Osteoblast (primary cell): ENCODE results near the gene CCDC85A. TPM values are rescaled to one million over a fixed set of nuclear protein-coding genes. Genes with fewer than 3 reads are reported as not detected.
A peak's percentile ranks its signal among the peaks of the same experiment; 100 is the strongest.

Experiments
- DNase-seq: peaks from one replicate; pipeline ENCODE4 v3.0.0; 2011; ENCODE audit warnings: low spot score, mixed read lengths; ENCODE audit not compliant: insufficient read length; ENCODE audit errors: missing footprints
- H2AFZ ChIP-seq: 2 replicates; pipeline ENCODE4 v1.6.0; 2011; ENCODE audit warnings: mild to moderate bottlenecking, low read length
- H3K27ac ChIP-seq: 2 replicates; pipeline ENCODE4 v1.5.1; 2011; ENCODE audit warnings: mild to moderate bottlenecking, low read depth, low read length, moderate library complexity
- H3K27me3 ChIP-seq: 2 replicates; pipeline ENCODE4 v1.6.0; 2012; ENCODE audit warnings: mild to moderate bottlenecking, control low read depth, inconsistent platforms, low read length, moderate library complexity; ENCODE audit not compliant: insufficient read depth
- H3K36me3 ChIP-seq: 2 replicates; pipeline ENCODE4 v1.5.1; 2011; ENCODE audit warnings: mild to moderate bottlenecking, low read length, control low read depth, moderate library complexity; ENCODE audit not compliant: insufficient read depth
- H3K4me1 ChIP-seq: 2 replicates; pipeline ENCODE4 v1.5.1; 2011; ENCODE audit warnings: mild to moderate bottlenecking, low read length, control low read depth, moderate library complexity; ENCODE audit not compliant: insufficient read depth
- H3K4me2 ChIP-seq: 2 replicates; pipeline ENCODE4 v1.6.0; 2011; ENCODE audit warnings: mild to moderate bottlenecking, low read length; ENCODE audit not compliant: insufficient read depth
- H3K4me3 ChIP-seq: fragments of 200-600 bp; sonication (generic); 3 replicates; pipeline ENCODE4 v1.5.1; 2012; ENCODE audit warnings: mild to moderate bottlenecking, low read length, inconsistent platforms; ENCODE audit not compliant: insufficient read depth
- H3K79me2 ChIP-seq: 2 replicates; pipeline ENCODE4 v1.6.0; 2012; ENCODE audit warnings: mild to moderate bottlenecking, low read length, control low read depth, inconsistent platforms; ENCODE audit not compliant: insufficient read depth
- H3K9me3 ChIP-seq: 2 replicates; pipeline ENCODE4 v1.5.1; 2011; ENCODE audit warnings: low read depth, low read length, control low read depth
- H4K20me1 ChIP-seq: 2 replicates; pipeline ENCODE4 v1.6.0; 2012; ENCODE audit warnings: mild to moderate bottlenecking, low read length, control low read depth; ENCODE audit not compliant: insufficient read depth
- total RNA-seq: library from RNA; depleted of rRNA; stranded (reverse); fragments of >200 nt; gene quantifications from 2 replicates; pipeline ENCODE4 v1.2.3, GENCODE V29; 2012
- TF ChIP-seq, protein P1 (sequence below): IDR thresholded peaks from 2 replicates; pipeline ENCODE4 v1.5.1; 2011; ENCODE audit warnings: mild to moderate bottlenecking, low read depth, low read length, moderate library complexity; ENCODE audit errors: extremely low read depth

Gene CCDC85A
- total RNA-seq, 1 donor = 0.72 TPM

DNA sequence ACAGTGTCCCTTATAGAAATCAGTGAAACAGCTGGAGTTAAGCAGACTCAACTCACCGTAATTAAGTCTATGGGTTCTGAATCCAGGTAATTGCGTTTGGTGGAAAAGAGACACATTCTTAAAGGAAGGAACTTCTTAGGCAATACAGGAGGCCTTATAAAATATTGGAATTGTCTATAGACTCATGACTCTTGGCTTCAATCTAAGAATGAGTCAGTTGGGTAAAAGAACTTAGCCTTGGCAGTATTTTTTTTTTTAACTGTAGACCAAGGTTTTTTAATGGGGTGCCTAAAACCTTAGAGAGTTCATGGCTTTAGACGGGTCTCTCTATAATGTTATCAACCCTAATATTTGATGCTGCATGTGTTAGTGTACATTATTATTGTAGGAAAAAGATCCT is 47.6 kb downstream of the CCDC85A start:
- H3K9me3 ChIP-seq = no peaks in the 10 kb centered on the region
- H3K27me3 ChIP-seq = no peaks in the 10 kb centered on the region
- H3K4me3 ChIP-seq = no peak overlapping the region
- no peak for DNase-seq
- no peaks in the 10 kb centered on the region for H3K79me2 ChIP-seq
- H3K36me3 ChIP-seq = no peaks in the 10 kb centered on the region
- no peak overlapping the region for H3K27ac ChIP-seq
- H4K20me1 ChIP-seq = no peaks in the 10 kb centered on the region
- H3K4me1 ChIP-seq = no peaks in the 10 kb centered on the region
- H2AFZ ChIP-seq = no peak overlapping the region
- no peak overlapping the region for H3K4me2 ChIP-seq
- TF ChIP-seq, protein P1, sequence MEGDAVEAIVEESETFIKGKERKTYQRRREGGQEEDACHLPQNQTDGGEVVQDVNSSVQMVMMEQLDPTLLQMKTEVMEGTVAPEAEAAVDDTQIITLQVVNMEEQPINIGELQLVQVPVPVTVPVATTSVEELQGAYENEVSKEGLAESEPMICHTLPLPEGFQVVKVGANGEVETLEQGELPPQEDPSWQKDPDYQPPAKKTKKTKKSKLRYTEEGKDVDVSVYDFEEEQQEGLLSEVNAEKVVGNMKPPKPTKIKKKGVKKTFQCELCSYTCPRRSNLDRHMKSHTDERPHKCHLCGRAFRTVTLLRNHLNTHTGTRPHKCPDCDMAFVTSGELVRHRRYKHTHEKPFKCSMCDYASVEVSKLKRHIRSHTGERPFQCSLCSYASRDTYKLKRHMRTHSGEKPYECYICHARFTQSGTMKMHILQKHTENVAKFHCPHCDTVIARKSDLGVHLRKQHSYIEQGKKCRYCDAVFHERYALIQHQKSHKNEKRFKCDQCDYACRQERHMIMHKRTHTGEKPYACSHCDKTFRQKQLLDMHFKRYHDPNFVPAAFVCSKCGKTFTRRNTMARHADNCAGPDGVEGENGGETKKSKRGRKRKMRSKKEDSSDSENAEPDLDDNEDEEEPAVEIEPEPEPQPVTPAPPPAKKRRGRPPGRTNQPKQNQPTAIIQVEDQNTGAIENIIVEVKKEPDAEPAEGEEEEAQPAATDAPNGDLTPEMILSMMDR = no peak

DNA sequence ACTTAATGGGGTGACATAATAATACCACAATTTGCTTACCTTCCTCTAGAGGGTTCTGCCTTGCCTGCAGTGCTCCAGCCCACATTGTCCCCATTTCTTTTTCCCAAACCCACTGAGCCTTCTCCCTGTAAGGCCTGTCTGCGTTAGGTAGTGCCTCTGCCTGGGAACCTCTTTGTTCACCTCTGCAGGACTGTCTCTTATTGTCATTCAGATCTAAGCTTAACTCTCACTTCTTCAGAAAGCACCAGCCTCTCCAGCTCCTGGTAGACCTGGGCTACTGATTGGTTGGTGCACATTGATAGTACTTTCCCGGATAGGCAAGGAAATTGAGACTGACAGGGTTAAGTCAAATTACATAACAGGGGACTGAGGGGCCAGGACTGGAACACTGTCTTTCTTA is 49.1 kb downstream of the CCDC85A start:
- Histone ChIP-seq H3K36me3 (no peaks in the 10 kb centered on the region), H3K9me3 (no peaks in the 10 kb centered on the region), H3K4me1 (no peaks in the 10 kb centered on the region), H3K27me3 (no peaks in the 10 kb centered on the region), H3K79me2 (no peaks in the 10 kb centered on the region), H4K20me1 (no peaks in the 10 kb centered on the region), H3K4me3 (no peak overlapping the region), H3K27ac (no peak overlapping the region), H3K4me2 (no peak overlapping the region), H2AFZ (no peak overlapping the region)
- TF ChIP-seq, protein P1 = no peak
- DNase-seq = no peak

DNA sequence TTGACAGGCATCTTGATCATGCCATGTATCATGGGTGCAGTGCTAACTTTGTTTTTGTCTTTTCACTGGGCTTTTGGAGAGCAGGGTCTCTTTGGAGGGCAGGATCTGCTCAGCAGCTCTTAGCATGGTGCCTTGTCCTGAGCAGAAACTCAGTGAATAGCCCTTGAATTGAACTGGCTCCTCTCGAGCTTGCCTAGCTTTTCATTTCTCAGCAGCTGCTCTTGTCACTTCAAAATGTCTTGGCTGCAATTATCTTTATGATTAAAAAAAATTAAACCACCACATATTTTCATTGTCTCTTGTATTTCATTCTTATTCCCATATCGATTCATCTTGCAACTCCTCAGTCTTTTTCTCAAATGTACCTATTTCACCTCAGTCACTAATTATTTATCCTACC is 50.5 kb downstream of the CCDC85A start:
- Histone ChIP-seq H3K27ac (no peak overlapping the region), H3K4me1 (no peaks in the 10 kb centered on the region), H3K79me2 (no peaks in the 10 kb centered on the region), H3K9me3 (no peaks in the 10 kb centered on the region), H4K20me1 (no peaks in the 10 kb centered on the region), H2AFZ (no peak overlapping the region), H3K36me3 (no peaks in the 10 kb centered on the region), H3K27me3 (no peaks in the 10 kb centered on the region), H3K4me3 (no peak overlapping the region), H3K4me2 (no peak overlapping the region)
- TF ChIP-seq, protein P1 = no peak
- DNase-seq = no peak

DNA sequence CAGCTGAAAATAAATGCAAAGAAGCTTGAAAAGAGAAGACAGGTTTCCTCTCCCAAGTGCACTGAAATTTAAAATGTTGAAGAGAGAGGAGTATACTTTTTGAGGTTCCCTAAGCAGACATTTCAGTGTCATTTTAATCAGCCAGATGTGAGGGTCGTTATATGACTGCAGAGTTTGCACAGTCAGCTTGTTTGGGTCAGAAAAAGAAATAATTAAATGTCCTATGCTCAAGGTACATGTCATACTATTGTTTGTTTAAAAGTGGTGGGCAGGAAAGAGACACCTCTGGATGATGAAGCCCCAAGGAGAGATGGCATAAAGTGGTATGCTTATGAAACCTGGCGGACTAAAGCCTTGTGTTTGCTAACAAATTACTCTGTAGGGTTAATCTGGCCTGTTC is 55.2 kb downstream of the CCDC85A start:
- Histone ChIP-seq H3K36me3 (no peaks in the 10 kb centered on the region), H3K9me3 (no peaks in the 10 kb centered on the region), H2AFZ (no peak overlapping the region), H3K27ac (no peak overlapping the region), H3K79me2 (no peaks in the 10 kb centered on the region), H3K4me1 (no peaks in the 10 kb centered on the region), H3K4me3 (no peak overlapping the region), H4K20me1 (no peaks in the 10 kb centered on the region), H3K4me2 (no peak overlapping the region), H3K27me3 (no peaks in the 10 kb centered on the region)
- DNase-seq = peak; percentile 4
- TF ChIP-seq, protein P1 = no peak
